Mammary microvascular endothelial cell (primary cell): Measurements from ENCODE around the gene ETV6. TPM values are rescaled to one million over a fixed set of nuclear protein-coding genes. Genes with fewer than 3 reads are reported as not detected.

Experiments used
- total RNA-seq: library from RNA; depleted of rRNA; stranded (reverse); fragments of >200 nt; gene quantifications from 2 replicates; pipeline ENCODE4 v1.2.3, GENCODE V29; 2015

The ETV6 gene
- 10.1 and 10.9 TPM in 2 replicates for total RNA-seq

DNA sequence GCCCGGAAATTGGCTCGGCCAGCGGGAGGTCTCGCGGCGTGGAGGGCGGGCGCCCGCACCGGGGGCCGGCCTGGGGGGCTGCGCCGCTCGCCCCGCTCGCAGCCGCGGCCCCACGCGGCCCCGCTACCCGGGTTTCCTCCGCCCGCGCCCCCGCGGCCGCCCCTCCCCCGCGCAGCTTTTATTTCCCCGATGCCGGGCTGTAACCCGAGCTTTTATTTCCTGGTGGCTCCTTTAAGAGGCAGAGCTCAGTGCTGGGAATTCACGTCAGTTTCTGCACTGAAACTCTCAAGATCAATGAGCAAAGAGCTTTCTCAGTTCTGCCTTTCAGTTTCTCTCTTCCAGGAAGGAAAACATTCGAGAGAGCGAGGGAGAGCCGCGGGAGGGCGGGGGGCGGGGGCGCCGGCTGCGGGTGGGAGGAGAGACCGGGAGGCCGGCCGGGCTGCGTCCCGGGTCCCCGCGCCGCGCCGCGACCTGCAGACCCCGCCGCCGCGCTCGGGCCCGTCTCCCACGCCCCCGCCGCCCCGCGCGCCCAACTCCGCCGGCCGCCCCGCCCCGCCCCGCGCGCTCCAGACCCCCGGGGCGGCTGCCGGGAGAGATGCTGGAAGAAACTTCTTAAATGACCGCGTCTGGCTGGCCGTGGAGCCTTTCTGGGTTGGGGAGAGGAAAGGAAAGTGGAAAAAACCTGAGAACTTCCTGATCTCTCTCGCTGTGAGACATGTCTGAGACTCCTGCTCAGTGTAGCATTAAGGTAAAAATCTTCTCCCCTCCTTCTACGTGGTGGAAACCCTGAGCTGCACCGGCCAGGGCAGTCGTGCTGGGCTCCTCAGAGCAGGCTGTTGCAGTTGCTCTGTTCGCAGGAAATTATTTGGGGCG lies at the start of gene ETV6:
TSS of gene ETV6 (plus strand) at position 262 of the 873 bp plus-strand sequence. CDS start at position 716, 454 bp downstream.

